H9 (cell line): ENCODE measurements around the gene NEUROD6. TPM values are rescaled to one million over a fixed set of nuclear protein-coding genes. Genes with fewer than 3 reads are reported as not detected.

Experiments
- DNase-seq: peaks from one replicate; pipeline ENCODE4 v3.0.0-alpha.2; 2017
- H2AFZ ChIP-seq: one replicate; pipeline ENCODE4 v1.6.1; 2013; ENCODE audit warnings: mild to moderate bottlenecking, low read length, control low read depth, moderate library complexity
- H2AK5ac ChIP-seq: 2 replicates; pipeline ENCODE4 v1.6.1; 2013; ENCODE audit warnings: low read length, control low read depth, mixed read lengths; ENCODE audit not compliant: insufficient read length
- H2BK120ac ChIP-seq: one replicate; pipeline ENCODE4 v1.6.1; 2013; ENCODE audit warnings: low read depth, mild to moderate bottlenecking, low read length, control low read depth, inconsistent platforms; ENCODE audit not compliant: poor library complexity, severe bottlenecking
- H2BK12ac ChIP-seq: 2 replicates; pipeline ENCODE4 v1.6.1; 2013; ENCODE audit warnings: low read length, control low read depth, mixed read lengths, low read depth; ENCODE audit not compliant: insufficient read length
- H2BK15ac ChIP-seq: 2 replicates; pipeline ENCODE4 v1.6.1; 2013; ENCODE audit warnings: low read depth, low read length, control low read depth
- H2BK20ac ChIP-seq: one replicate; pipeline ENCODE4 v1.6.1; 2013; ENCODE audit warnings: low read depth, mild to moderate bottlenecking, low read length, control low read depth, inconsistent platforms; ENCODE audit not compliant: poor library complexity, severe bottlenecking
- H2BK5ac ChIP-seq: 2 replicates; pipeline ENCODE4 v1.6.1; 2013; ENCODE audit warnings: low read length, control low read depth, mixed read lengths; ENCODE audit not compliant: insufficient read length
- H3K14ac ChIP-seq: 2 replicates; pipeline ENCODE4 v1.6.1; 2013; ENCODE audit warnings: low read length, control low read depth; ENCODE audit not compliant: insufficient read depth
- H3K18ac ChIP-seq: 2 replicates; pipeline ENCODE4 v1.6.1; 2013; ENCODE audit warnings: low read depth, mild to moderate bottlenecking, mixed read lengths, low read length, control low read depth; ENCODE audit not compliant: insufficient read length
- H3K23ac ChIP-seq: 2 replicates; pipeline ENCODE4 v1.6.1; 2013; ENCODE audit warnings: low read length, control low read depth, mixed read lengths, low read depth; ENCODE audit not compliant: insufficient read length
- H3K23me2 ChIP-seq: 2 replicates; pipeline ENCODE4 v1.6.1; 2013; ENCODE audit warnings: low read depth, mild to moderate bottlenecking, mixed read lengths, low read length, control low read depth; ENCODE audit not compliant: insufficient read length, poor library complexity, severe bottlenecking
- H3K27ac ChIP-seq: 2 replicates; pipeline ENCODE4 v1.5.1; 2013; ENCODE audit warnings: low read length, control low read depth, mixed read lengths, low read depth; ENCODE audit not compliant: insufficient read length
- H3K27me3 ChIP-seq: 2 replicates; pipeline ENCODE4 v1.6.1; 2013; ENCODE audit warnings: low read length, control low read depth, inconsistent platforms; ENCODE audit not compliant: insufficient read depth
- H3K4ac ChIP-seq: 2 replicates; pipeline ENCODE4 v1.6.1; 2013; ENCODE audit warnings: low read depth, mild to moderate bottlenecking, control low read depth, inconsistent platforms, low read length, moderate library complexity
- H3K4me1 ChIP-seq: 2 replicates; pipeline ENCODE4 v1.6.1; 2013; ENCODE audit warnings: low read length, control low read depth, inconsistent platforms; ENCODE audit not compliant: insufficient read depth
- H3K4me2 ChIP-seq: 2 replicates; pipeline ENCODE4 v1.6.1; 2013; ENCODE audit warnings: low read length, control low read depth, mixed read lengths; ENCODE audit not compliant: insufficient read length, insufficient read depth
- H3K56ac ChIP-seq: 2 replicates; pipeline ENCODE4 v1.6.1; 2013; ENCODE audit warnings: low read depth, mild to moderate bottlenecking, mixed read lengths, low read length, control low read depth; ENCODE audit not compliant: insufficient read length
- H3K79me1 ChIP-seq: 2 replicates; pipeline ENCODE4 v1.6.1; 2013; ENCODE audit warnings: low read depth, mild to moderate bottlenecking, moderate library complexity, low read length, control low read depth, inconsistent platforms; ENCODE audit not compliant: insufficient read depth, poor library complexity, severe bottlenecking
- H3K79me2 ChIP-seq: 2 replicates; pipeline ENCODE4 v1.6.1; 2013; ENCODE audit warnings: low read length, control low read depth, inconsistent platforms; ENCODE audit not compliant: insufficient read depth
- H3K9ac ChIP-seq: 2 replicates; pipeline ENCODE4 v1.6.1; 2013; ENCODE audit warnings: low read length, control low read depth, mixed read lengths; ENCODE audit not compliant: insufficient read length; ENCODE audit errors: extremely low read depth
- H3K9me3 ChIP-seq: one replicate; pipeline ENCODE4 v1.6.1; 2013; ENCODE audit warnings: low read depth, low read length, inconsistent platforms; ENCODE audit not compliant: control insufficient read depth
- H3T11ph ChIP-seq: one replicate; pipeline ENCODE4 v1.6.1; 2013; ENCODE audit warnings: mild to moderate bottlenecking, low read length, control low read depth, inconsistent platforms
- H4K20me1 ChIP-seq: one replicate; pipeline ENCODE4 v1.6.1; 2013; ENCODE audit not compliant: control insufficient read depth, insufficient read length, insufficient read depth
- H4K5ac ChIP-seq: 2 replicates; pipeline ENCODE4 v1.6.1; 2013; ENCODE audit warnings: low read depth, mild to moderate bottlenecking, mixed read lengths, low read length, control low read depth; ENCODE audit not compliant: insufficient read length
- H4K8ac ChIP-seq: replicated peaks from 2 replicates; pipeline ENCODE4 v1.6.1; 2013; ENCODE audit warnings: low read length, control low read depth, mixed read lengths, low read depth; ENCODE audit not compliant: insufficient read length
- H4K91ac ChIP-seq: 2 replicates; pipeline ENCODE4 v1.6.1; 2013; ENCODE audit warnings: low read depth, mild to moderate bottlenecking, moderate library complexity, mixed read lengths, low read length, control low read depth; ENCODE audit not compliant: insufficient read length
- H3K27ac Mint-ChIP-seq, 3 experiments: 2 replicates in 2 of 3; 3 replicates in 1 of 3; pipeline ENCODE4 v1.8.0; 2020 to 2021; ENCODE audit warnings: mixed read lengths in 3 of 3, mild to moderate bottlenecking in 1 of 3, moderate library complexity in 1 of 3
- H3K27me3 Mint-ChIP-seq: 2 replicates; pipeline ENCODE4 v1.8.0; 2021; ENCODE audit warnings: low read depth, mild to moderate bottlenecking, moderate library complexity, mixed read lengths
- H3K36me3 Mint-ChIP-seq, 3 experiments: 2 replicates in 2 of 3; 3 replicates in 1 of 3; pipeline ENCODE4 v1.8.0; 2020 to 2021; ENCODE audit warnings: low read depth in 3 of 3, mixed read lengths in 3 of 3; ENCODE audit not compliant: insufficient read depth in 1 of 3
- H3K4me1 Mint-ChIP-seq, 2 experiments: 2 replicates each; pipeline ENCODE4 v1.8.0; 2020; ENCODE audit warnings: mixed read lengths in 2 of 2
- H3K4me3 Mint-ChIP-seq, 2 experiments: 2 replicates in 1 of 2; 3 replicates in 1 of 2; pipeline ENCODE4 v1.8.0; 2020 to 2021; ENCODE audit warnings: mild to moderate bottlenecking in 2 of 2, mixed read lengths in 2 of 2, moderate library complexity in 1 of 2
- H3K9me3 Mint-ChIP-seq, 2 experiments: 2 replicates in 1 of 2; 3 replicates in 1 of 2; pipeline ENCODE4 v1.8.0; 2020; ENCODE audit warnings: mild to moderate bottlenecking in 2 of 2, mixed read lengths in 2 of 2, moderate library complexity in 1 of 2
- WGBS: extraction: QIAGEN DNeasy Blood & Tissue Kit; methylation state at CpG from one replicate; pipeline ENCODE4 v1.1.7; 2013; ENCODE audit warnings: missing lambda C conversion rate, low lambda C conversion rate, mixed read lengths; ENCODE audit not compliant: insufficient read length; ENCODE audit errors: extremely low coverage; 5-methylcytosine and 5-hydroxymethylcytosine counted together
- total RNA-seq: library from RNA; stranded (reverse); gene quantifications from 2 replicates; pipeline ENCODE4 v1.2.1, GENCODE V29; 2021
- TF ChIP-seq, protein P1 (sequence below): fragments of 200-600 bp; sonication (generic); conservative IDR thresholded peaks from 3 replicates; pipeline ENCODE4 v1.8.0; 2021; ENCODE audit warnings: antibody characterized with exemption, mild to moderate bottlenecking

Gene NEUROD6
- total RNA-seq, 1 experiment from 2014 or later: not detected

DNA sequence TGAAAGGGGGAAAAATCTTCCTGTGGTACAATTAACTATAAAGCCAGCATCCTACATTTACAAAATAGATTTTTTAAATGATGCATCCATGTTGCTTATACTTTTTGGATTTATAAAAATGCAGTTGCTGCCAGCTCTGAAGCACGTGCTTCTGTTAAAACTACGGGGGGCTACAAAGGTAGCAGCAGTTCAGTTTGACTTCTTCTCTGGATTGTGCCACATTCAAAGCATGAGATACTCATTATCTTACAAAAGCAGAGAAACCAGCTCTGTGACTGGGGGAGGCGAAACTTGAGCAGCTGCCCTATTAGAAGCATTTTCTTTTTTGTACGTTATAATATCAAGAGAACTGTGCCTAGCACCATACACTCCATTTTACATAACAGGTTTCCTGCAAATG is 31.1 kb downstream of the NEUROD6 start:
- H3K36me3 Mint-ChIP-seq: no peaks in the 10 kb centered on the region

More for the DNA sequence above, 31.1 kb downstream of the NEUROD6 start:
- Histone ChIP-seq H2BK12ac (no peak overlapping the region), H3K79me2 (no peaks in the 10 kb centered on the region), H2AK5ac (no peak overlapping the region), H3K4me2 (no peak overlapping the region), H3T11ph (no peak overlapping the region), H2BK5ac (no peak overlapping the region), H2BK120ac (no peak overlapping the region), H2AFZ (no peak overlapping the region), H2BK15ac (no peak overlapping the region), H3K9me3 (no peaks in the 10 kb centered on the region), H3K23ac (no peak overlapping the region), H2BK20ac (no peak overlapping the region), H4K91ac (no peak overlapping the region), H3K18ac (no peak overlapping the region), H3K56ac (no peak overlapping the region), H3K79me1 (no peaks in the 10 kb centered on the region), H4K20me1 (no peaks in the 10 kb centered on the region), H3K9ac (no peak overlapping the region), H3K27me3 (no peaks in the 10 kb centered on the region), H3K27ac (no peak overlapping the region), H3K4ac (no peak overlapping the region), H3K14ac (no peak overlapping the region), H4K5ac (no peak overlapping the region), H3K23me2 (no peaks in the 10 kb centered on the region), H4K8ac (no peak overlapping the region), H3K4me1 (no peaks in the 10 kb centered on the region)
- Mint-ChIP-seq H3K9me3 (no peaks in the 10 kb centered on the region), H3K27ac (no peak overlapping the region), H3K27me3 (peaks cover 7% of the 10 kb centered on the region), H3K4me1 (peaks cover 11 to 15% of the 10 kb centered on the region in 2 experiments), H3K4me3 (no peak overlapping the region)
- TF ChIP-seq, protein P1, sequence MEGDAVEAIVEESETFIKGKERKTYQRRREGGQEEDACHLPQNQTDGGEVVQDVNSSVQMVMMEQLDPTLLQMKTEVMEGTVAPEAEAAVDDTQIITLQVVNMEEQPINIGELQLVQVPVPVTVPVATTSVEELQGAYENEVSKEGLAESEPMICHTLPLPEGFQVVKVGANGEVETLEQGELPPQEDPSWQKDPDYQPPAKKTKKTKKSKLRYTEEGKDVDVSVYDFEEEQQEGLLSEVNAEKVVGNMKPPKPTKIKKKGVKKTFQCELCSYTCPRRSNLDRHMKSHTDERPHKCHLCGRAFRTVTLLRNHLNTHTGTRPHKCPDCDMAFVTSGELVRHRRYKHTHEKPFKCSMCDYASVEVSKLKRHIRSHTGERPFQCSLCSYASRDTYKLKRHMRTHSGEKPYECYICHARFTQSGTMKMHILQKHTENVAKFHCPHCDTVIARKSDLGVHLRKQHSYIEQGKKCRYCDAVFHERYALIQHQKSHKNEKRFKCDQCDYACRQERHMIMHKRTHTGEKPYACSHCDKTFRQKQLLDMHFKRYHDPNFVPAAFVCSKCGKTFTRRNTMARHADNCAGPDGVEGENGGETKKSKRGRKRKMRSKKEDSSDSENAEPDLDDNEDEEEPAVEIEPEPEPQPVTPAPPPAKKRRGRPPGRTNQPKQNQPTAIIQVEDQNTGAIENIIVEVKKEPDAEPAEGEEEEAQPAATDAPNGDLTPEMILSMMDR: no peak
- no peak for DNase-seq
- WGBS: no CpG with 5 or more reads among the region's 4 CpGs
